Coronary artery (tissue), 2 donors: ENCODE results near the gene DHX58.

Experiments
- DNase-seq: peaks from one replicate; pipeline ENCODE4 v3.0.0-alpha.2; 2017; ENCODE audit warnings: low spot score
- H3K27ac ChIP-seq, 2 donors: fragments of 200-600 bp; sonication (generic); one replicate each; pipeline ENCODE4 v1.5.1; 2016 to 2019
- H3K4me3 ChIP-seq: fragments of 200-600 bp; sonication (generic); 2 replicates; pipeline ENCODE4 v1.5.1; 2016; ENCODE audit warnings: mild to moderate bottlenecking, moderate library complexity
- CTCF ChIP-seq: fragments of 200-600 bp; sonication (generic); IDR thresholded peaks from one replicate; pipeline ENCODE4 v1.5.1; 2019; ENCODE audit warnings: antibody characterized with exemption

DHX58 gene

GRCh38 chr17:42120161-42120769 lies 7.8 kb upstream of the DHX58 start:
- Histone ChIP-seq H3K27ac (no peak overlapping the region), H3K4me3 (peak overlapping the region; percentile 81)
- no peak for DNase-seq
- TF ChIP-seq CTCF: no peak

- no peak for DNase-seq
- no peak for TF ChIP-seq CTCF
- H3K27ac ChIP-seq: no peak overlapping the region
These were observed 6.8 kb upstream of the DHX58 start for GRCh38 chr17:42119301-42119700.

GRCh38 chr17:42118545-42118944 lies 6.0 kb upstream of the DHX58 start:
- Histone ChIP-seq H3K27ac (no peak overlapping the region), H3K4me3 (no peak overlapping the region)
- no peak for DNase-seq
- TF ChIP-seq CTCF: no peak

More at GRCh38 chr17:42119301-42119700, 6.8 kb upstream of the DHX58 start:
- H3K4me3 ChIP-seq: no peak overlapping the region

GRCh38 chr17:42118126-42118510 lies 5.6 kb upstream of the DHX58 start:
- no peak overlapping the region for H3K27ac ChIP-seq
- TF ChIP-seq CTCF: no peak

GRCh38 chr17:42117397-42118125 lies 5.0 kb upstream of the DHX58 start:
- DNase-seq: no peak
- Histone ChIP-seq H3K4me3 (no peak overlapping the region), H3K27ac (no peak overlapping the region)
- no peak for TF ChIP-seq CTCF

More at GRCh38 chr17:42118126-42118510, 5.6 kb upstream of the DHX58 start:
- DNase-seq: no peak
- H3K4me3 ChIP-seq: no peak overlapping the region

GRCh38 chr17:42116705-42117396 lies 4.3 kb upstream of the DHX58 start:
- Histone ChIP-seq H3K4me3 (no peak overlapping the region), H3K27ac (no peak overlapping the region)
- no peak for DNase-seq
- peak; percentile 70 for TF ChIP-seq CTCF
